LoVo (cell line): Measurements from ENCODE around the gene CFHR5.
"Not testable (repeated sequence)": the region's sequence is repeated elsewhere in the genome, so short reads cannot be mapped to it uniquely, and the experiment has no call there.

Experiments
- DNase-seq: peaks from one replicate; pipeline ENCODE4 v3.0.0-alpha.2; 2016; ENCODE audit warnings: low spot score

Gene CFHR5

GRCh38 chr1:197021716-197022115, 44.4 kb downstream of the CFHR5 start:
- DNase-seq = no peak

- no peak for DNase-seq
These were observed 47.1 kb downstream of the CFHR5 start for GRCh38 chr1:197024460-197024859.

- DNase-seq = no peak
These were observed 50.0 kb downstream of the CFHR5 start for GRCh38 chr1:197027359-197027758.

- no peak for DNase-seq
These were observed 52.4 kb downstream of the CFHR5 start for GRCh38 chr1:197029749-197030148.

GRCh38 chr1:197034631-197035339, 57.4 kb downstream of the CFHR5 start:
- DNase-seq = not testable (repeated sequence)

GRCh38 chr1:197036861-197037260, 59.5 kb downstream of the CFHR5 start:
- DNase-seq = no peak

- no peak for DNase-seq
These were observed 64.4 kb downstream of the CFHR5 start for GRCh38 chr1:197041486-197042353.

GRCh38 chr1:197042676-197043341, 65.5 kb downstream of the CFHR5 start:
- no peak for DNase-seq

GRCh38 chr1:197049100-197049499, 71.7 kb downstream of the CFHR5 start:
- no peak for DNase-seq
